ENCODE data around the gene OPRL1. TPM values are rescaled to one million over a fixed set of nuclear protein-coding genes. Genes with fewer than 3 reads are reported as not detected.

Gene OPRL1
- total RNA-seq, 4 donors from 2014 or later, result 0.54 to 0.94 (median 0.68) TPM

DNA sequence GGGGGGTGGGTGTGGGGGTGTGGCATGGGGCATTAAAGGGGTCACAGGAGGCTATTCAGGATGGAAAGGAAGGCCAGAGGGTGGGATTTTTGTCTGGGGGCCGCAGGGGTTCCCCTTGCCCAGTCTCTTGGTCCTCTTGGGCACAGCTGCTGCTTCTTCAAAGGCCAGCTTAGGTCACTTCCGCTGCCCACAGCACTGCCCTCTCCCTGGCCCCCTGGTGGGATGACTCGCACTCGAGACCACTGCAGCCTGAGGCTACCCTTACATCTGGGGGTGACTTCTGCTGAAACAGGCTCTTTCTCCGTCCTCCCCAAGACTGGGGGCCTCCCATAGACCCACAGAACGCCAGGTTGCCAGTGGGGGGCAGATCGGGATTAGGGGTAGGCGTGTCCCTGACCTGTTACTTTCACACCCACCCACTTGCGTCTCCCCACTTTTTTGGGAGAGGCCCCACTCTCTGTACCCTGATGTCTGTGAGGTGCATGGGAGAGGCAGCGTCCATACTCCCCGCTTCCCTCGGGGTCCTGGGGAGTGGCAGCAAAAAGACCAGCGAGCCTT is 3.0 kb downstream of the OPRL1 start:
- intact Hi-C loops (cut with DNase I), result no loop called here

DNA sequence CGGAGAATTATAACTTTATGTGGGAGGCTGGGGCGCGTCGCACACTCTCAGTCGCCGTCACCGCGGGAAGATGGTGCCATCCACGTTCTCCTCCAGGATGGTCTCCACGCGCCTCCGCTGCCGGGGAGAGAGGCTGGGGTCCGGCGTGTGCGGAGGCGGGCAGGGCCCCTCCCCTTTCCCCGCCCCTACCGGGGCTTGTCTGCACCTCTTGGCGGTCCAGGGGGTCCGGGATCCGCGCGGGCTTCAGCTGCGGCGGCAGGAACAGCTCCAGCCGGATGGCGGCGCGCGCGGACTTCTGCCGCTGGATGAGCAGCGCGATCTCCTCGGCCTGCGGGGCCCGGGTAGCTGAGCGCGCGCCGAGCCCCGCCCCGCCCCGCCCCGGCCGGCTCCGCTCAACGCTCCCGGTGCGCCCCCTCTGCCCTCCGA is 3.5 kb downstream of the OPRL1 start:
- intact Hi-C loops (cut with DNase I), result no loop called here
- no peaks in the 10 kb centered on the region for H3K9me3 ChIP-seq
- no peak overlapping the region for H3K27ac ChIP-seq
- DNase-seq, result peak; percentile 65 to 73
- no peaks in the 10 kb centered on the region for H3K36me3 ChIP-seq
- WGBS, 2 donors, result 0 to 10% methylated on average over 1 to 2 of the region's 52 CpGs
- no peaks in the 10 kb centered on the region for H3K27me3 ChIP-seq
- no peak for TF ChIP-seq POLR2A (IDR thresholded peaks at IDR 0.05)
- TF ChIP-seq, protein P1, sequence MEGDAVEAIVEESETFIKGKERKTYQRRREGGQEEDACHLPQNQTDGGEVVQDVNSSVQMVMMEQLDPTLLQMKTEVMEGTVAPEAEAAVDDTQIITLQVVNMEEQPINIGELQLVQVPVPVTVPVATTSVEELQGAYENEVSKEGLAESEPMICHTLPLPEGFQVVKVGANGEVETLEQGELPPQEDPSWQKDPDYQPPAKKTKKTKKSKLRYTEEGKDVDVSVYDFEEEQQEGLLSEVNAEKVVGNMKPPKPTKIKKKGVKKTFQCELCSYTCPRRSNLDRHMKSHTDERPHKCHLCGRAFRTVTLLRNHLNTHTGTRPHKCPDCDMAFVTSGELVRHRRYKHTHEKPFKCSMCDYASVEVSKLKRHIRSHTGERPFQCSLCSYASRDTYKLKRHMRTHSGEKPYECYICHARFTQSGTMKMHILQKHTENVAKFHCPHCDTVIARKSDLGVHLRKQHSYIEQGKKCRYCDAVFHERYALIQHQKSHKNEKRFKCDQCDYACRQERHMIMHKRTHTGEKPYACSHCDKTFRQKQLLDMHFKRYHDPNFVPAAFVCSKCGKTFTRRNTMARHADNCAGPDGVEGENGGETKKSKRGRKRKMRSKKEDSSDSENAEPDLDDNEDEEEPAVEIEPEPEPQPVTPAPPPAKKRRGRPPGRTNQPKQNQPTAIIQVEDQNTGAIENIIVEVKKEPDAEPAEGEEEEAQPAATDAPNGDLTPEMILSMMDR (IDR thresholded peaks at IDR 0.05), result peak; percentile 24 to 72 (median 40)
- peaks cover 9 to 32% of the 10 kb centered on the region in 2 donors for H3K4me1 ChIP-seq
- peak overlapping the region in 1 of 3 donors; percentile 44 for H3K4me3 ChIP-seq (replicated peaks in 1 of 3)

More for the DNA sequence above, 3.0 kb downstream of the OPRL1 start:
- H3K27ac ChIP-seq, result no peak overlapping the region
- WGBS, 2 donors, result 33% methylated on average over 10 to 12 of the region's 13 CpGs
- no peak for DNase-seq
- TF ChIP-seq, protein P1 (IDR thresholded peaks at IDR 0.05), result no peak
- TF ChIP-seq POLR2A (IDR thresholded peaks at IDR 0.05), result no peak
- no peaks in the 10 kb centered on the region for H3K27me3 ChIP-seq
- H3K4me3 ChIP-seq (replicated peaks in 1 of 3), result peak overlapping the region in 1 of 3 donors; percentile 44
- no peaks in the 10 kb centered on the region for H3K36me3 ChIP-seq
- H3K9me3 ChIP-seq, result no peaks in the 10 kb centered on the region
- peaks cover 11 to 37% of the 10 kb centered on the region in 2 donors for H3K4me1 ChIP-seq

DNA sequence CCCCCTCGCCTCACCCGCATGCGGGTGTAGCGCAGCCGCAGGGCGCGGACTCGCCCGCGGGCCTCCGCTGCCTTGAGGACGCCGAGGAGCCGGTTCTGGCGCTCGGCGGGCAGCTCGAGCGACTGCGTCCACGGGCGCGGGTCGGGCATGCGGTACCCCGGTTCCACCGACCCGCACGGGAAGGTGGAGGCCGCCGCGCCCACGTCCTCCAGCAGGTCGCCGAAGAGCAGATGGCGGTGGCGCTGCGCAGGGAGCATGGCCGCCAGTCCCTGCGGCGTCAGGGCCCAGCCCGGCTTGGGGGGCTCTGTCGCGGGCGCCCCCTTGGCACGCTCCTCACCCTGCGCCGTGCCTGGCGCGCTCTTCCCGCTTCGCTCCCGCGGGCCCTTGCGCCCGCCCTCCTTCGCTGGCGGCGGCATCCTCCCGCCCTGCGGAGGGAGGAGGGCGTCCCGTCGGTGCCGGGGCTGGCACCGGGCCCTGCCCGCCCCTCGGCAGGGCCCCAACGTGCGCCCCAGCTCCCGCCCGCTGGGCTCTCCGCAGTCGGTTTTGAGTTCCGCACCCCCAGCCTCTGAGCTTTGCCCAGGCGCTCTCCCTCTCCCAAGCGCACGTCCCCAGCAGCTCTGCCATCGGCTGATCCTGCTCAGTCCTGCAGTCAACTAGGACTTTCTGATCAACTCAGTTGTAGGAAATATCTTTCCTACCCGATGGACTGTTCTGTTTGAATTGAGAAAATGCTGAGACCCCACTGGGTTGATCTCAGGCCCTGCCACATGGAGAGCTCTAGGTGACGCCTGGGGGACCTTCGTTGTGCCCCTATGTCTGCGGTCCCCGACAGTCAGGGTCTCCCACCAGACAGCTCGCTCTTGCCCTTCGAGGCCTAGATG is 4.2 kb downstream of the OPRL1 start, which contains the start of gene LKAAEAR1:
TSS of gene LKAAEAR1 (minus strand) at position 595 of the 881 bp plus-strand sequence. CDS start at position 416, 179 bp downstream.
- 7 to 18% methylated on average over 8 to 17 of the region's 86 CpGs for WGBS, 2 donors
- H3K4me3 ChIP-seq (replicated peaks in 1 of 3), result peak within 1 kb of the TSS in 1 of 3 donors; percentile 44
- no peak within 1 kb of the TSS for H3K27ac ChIP-seq
- no peaks in the 10 kb centered on the region for H3K27me3 ChIP-seq
- H3K36me3 ChIP-seq, result no peaks in the 10 kb centered on the region
- DNase-seq, result no peak
- intact Hi-C loops (cut with DNase I), result no loop called here
- H3K4me1 ChIP-seq, result peaks cover 3 to 26% of the 10 kb centered on the region in 2 donors
- TF ChIP-seq, protein P1 (IDR thresholded peaks at IDR 0.05), result no peak
- no peak for TF ChIP-seq POLR2A (IDR thresholded peaks at IDR 0.05)
- no peaks in the 10 kb centered on the region for H3K9me3 ChIP-seq

DNA sequence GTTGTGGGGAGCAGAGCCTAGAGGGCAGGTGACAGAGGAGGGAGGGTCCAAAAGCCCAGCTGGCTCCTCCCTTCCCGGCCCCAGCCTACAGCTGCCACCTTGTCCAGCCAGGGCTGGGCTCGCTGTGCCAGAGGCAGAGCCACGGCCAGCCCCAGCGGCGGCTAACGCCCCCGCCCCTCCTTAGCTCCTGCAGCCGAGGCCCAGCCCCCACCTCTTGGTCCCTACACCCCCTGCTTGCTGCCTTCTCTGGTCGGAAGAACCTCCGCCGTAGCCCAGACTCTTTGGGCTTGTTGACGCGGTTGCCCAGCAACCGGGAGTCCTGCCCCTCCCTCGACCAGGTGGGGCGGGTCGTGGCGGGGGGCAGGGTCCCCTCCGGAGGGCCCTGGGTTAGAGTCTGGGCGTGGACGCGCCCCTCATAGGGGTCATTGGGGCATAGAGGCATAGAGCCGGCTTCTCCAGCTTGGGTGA is 4.8 kb downstream of the OPRL1 start:
- TF ChIP-seq, protein P1 (IDR thresholded peaks at IDR 0.05), result no peak
- no peak for TF ChIP-seq POLR2A (IDR thresholded peaks at IDR 0.05)
- H3K4me3 ChIP-seq (replicated peaks in 1 of 3), result no peak overlapping the region
- intact Hi-C loops (cut with DNase I), result no loop called here
- H3K9me3 ChIP-seq, result no peaks in the 10 kb centered on the region
- WGBS, 2 donors, result 0% methylated on average over 1 to 6 of the region's 23 CpGs
- H3K27me3 ChIP-seq, result no peaks in the 10 kb centered on the region
- H3K4me1 ChIP-seq, result peaks cover 0 to 22% of the 10 kb centered on the region in 2 donors
- no peak overlapping the region for H3K27ac ChIP-seq
- H3K36me3 ChIP-seq, result no peaks in the 10 kb centered on the region
- DNase-seq, result no peak
